Measurements from ENCODE around the gene HDGF. TPM values are rescaled to one million over a fixed set of nuclear protein-coding genes. Genes with fewer than 3 reads are reported as not detected.

Gene HDGF
- total RNA-seq, 4 donors from 2014 or later: 124 to 242 (median 137) TPM

- ATAC-seq (ENCODE audit: low FRiP score) (no peak), DNase-seq (ENCODE audit: low spot score) (no peak)
- TF ChIP-seq CTCF (IDR thresholded peaks at IDR 0.05): no peak
Observed at GRCh38 chr1:156696755-156697154, 54.7 kb downstream of the HDGF start.

GRCh38 chr1:156694690-156694962 lies 56.8 kb downstream of the HDGF start:
- DNase-seq (ENCODE audit: low spot score) (no peak), ATAC-seq (ENCODE audit: low FRiP score) (no peak)
- TF ChIP-seq CTCF (IDR thresholded peaks at IDR 0.05): no peak

- DNase-seq (ENCODE audit: low spot score): no peak
- no peak for ATAC-seq (ENCODE audit: low FRiP score)
Observed at GRCh38 chr1:156693848-156694689, 57.4 kb downstream of the HDGF start.

GRCh38 chr1:156692925-156693847 lies 58.3 kb downstream of the HDGF start:
- ATAC-seq (ENCODE audit: low FRiP score): no peak
- DNase-seq (ENCODE audit: low spot score): no peak
- no peak for TF ChIP-seq CTCF (IDR thresholded peaks at IDR 0.05)

More at GRCh38 chr1:156693848-156694689, 57.4 kb downstream of the HDGF start:
- no peak for TF ChIP-seq CTCF (IDR thresholded peaks at IDR 0.05)

GRCh38 chr1:156692441-156692924 lies 59.0 kb downstream of the HDGF start:
- ATAC-seq (ENCODE audit: low FRiP score): no peak
- no peak for TF ChIP-seq CTCF (IDR thresholded peaks at IDR 0.05)
- no peak for DNase-seq (ENCODE audit: low spot score)

Other genes starting within 250 kb of the HDGF start
- 1 to 10 TPM in 1 of 4 donors, under 1 TPM in 3; 0.16 to 4.2 (median 0.23) TPM for gene IQGAP3, start 179.1 kb downstream of the HDGF start, total RNA-seq
- not detected for gene TTC24, start 172.0 kb downstream of the HDGF start, total RNA-seq
- 10 to 100 TPM; 49.4 to 71.5 (median 58.9) TPM for gene NAXE, start 159.9 kb downstream of the HDGF start, total RNA-seq
- gene GPATCH4, start 150.2 kb downstream of the HDGF start, total RNA-seq: 10 to 100 TPM; 30.2 to 77.5 (median 35.5) TPM
- 1 to 10 TPM in 1 of 4 donors, not detected in 3; 2.8 TPM for gene HAPLN2, start 132.3 kb downstream of the HDGF start, total RNA-seq
- not detected for gene BCAN, start 109.6 kb downstream of the HDGF start, total RNA-seq
- 10 to 100 TPM; 17.4 to 76.4 (median 27.7) TPM for gene NES, start 74.3 kb downstream of the HDGF start, total RNA-seq
- gene CRABP2, start 46.1 kb downstream of the HDGF start, total RNA-seq: 1 to 10 TPM in 3 of 4 donors, not detected in 1; 4.5 to 8.8 (median 8.8) TPM
- 10 to 100 TPM; 12.1 to 25.4 (median 18.8) TPM for gene METTL25B, start 23.2 kb downstream of the HDGF start, total RNA-seq
- 10 to 100 TPM; 19.8 to 34.1 (median 28.2) TPM for gene ISG20L2, start 22.9 kb downstream of the HDGF start, total RNA-seq
- gene MRPL24, start 10.6 kb downstream of the HDGF start, total RNA-seq: 10 to 100 TPM; 45.0 to 74.4 (median 69.8) TPM
- gene PRCC, start 15.9 kb upstream of the HDGF start, total RNA-seq: 10 to 100 TPM; 25.5 to 34.7 (median 28.2) TPM
- 1 to 10 TPM; 2.2 to 6.5 (median 3.7) TPM for gene SH2D2A, start 65.2 kb upstream of the HDGF start, total RNA-seq
- under 1 TPM in 3 of 4 donors, not detected in 1; 0.06 to 0.12 (median 0.09) TPM for gene INSRR, start 107.4 kb upstream of the HDGF start, total RNA-seq
- gene NTRK1, start 109.2 kb upstream of the HDGF start, total RNA-seq: 1 to 10 TPM; 1.3 to 6.3 (median 1.6) TPM
- gene PEAR1, start 142.0 kb upstream of the HDGF start, total RNA-seq: 10 to 100 TPM in 2 of 4 donors, 1 to 10 TPM in 2; 5.4 to 29.5 (median 9.0) TPM
- not detected for gene LRRC71, start 169.0 kb upstream of the HDGF start, total RNA-seq